OCI-LY3 (cell line): ENCODE measurements around the gene TACC2.
"Not testable (repeated sequence)": the region's sequence is repeated elsewhere in the genome, so short reads cannot be mapped to it uniquely, and the experiment has no call there.

Experiments
- H2AFZ ChIP-seq: fragments of 200-600, 300-600 bp; shearing (Covaris generic); 2 replicates; pipeline ENCODE4 v1.6.0; 2014; ENCODE audit warnings: antibody characterized with exemption, low read depth, low read length
- H3K27ac ChIP-seq: fragments of 200-600, 300-600 bp; sonication (generic); 2 replicates; pipeline ENCODE4 v1.5.1; 2014; ENCODE audit warnings: mild to moderate bottlenecking, low read length, moderate library complexity, mixed read lengths
- H3K27me3 ChIP-seq: fragments of 200-600, 300-600 bp; sonication (generic); 2 replicates; pipeline ENCODE4 v1.6.1; 2014; ENCODE audit warnings: low read depth, low read length, mixed read lengths
- H3K36me3 ChIP-seq: fragments of 200-600, 300-600 bp; sonication (generic); replicated peaks from 2 replicates; pipeline ENCODE3; 2014; ENCODE audit warnings: low read depth, low read length, mixed read lengths
- H3K4me1 ChIP-seq: fragments of 300-600, 200-600 bp; sonication (generic); 2 replicates; pipeline ENCODE4 v1.6.1; 2014; ENCODE audit warnings: low read length, mixed read lengths
- H3K4me2 ChIP-seq: fragments of 200-600, 300-600 bp; sonication (generic); 2 replicates; pipeline ENCODE4 v1.6.1; 2014; ENCODE audit warnings: low read length, mixed read lengths
- H3K4me3 ChIP-seq: fragments of 300-600, 200-600 bp; sonication (generic); 2 replicates; pipeline ENCODE4 v1.5.1; 2014; ENCODE audit warnings: antibody characterized with exemption, mild to moderate bottlenecking, low read length, moderate library complexity
- H3K79me2 ChIP-seq: fragments of 300-600, 200-600 bp; shearing (Covaris generic); 2 replicates; pipeline ENCODE4 v1.6.1; 2014; ENCODE audit warnings: mild to moderate bottlenecking, low read length, mixed read lengths
- H3K9ac ChIP-seq: fragments of 300-600, 200-600 bp; shearing (Covaris generic); 2 replicates; pipeline ENCODE4 v1.6.0; 2014; ENCODE audit warnings: mild to moderate bottlenecking, low read length, moderate library complexity
- H3K9me3 ChIP-seq: fragments of 200-600, 300-600 bp; shearing (Covaris generic); 2 replicates; pipeline ENCODE4 v1.6.1; 2014; ENCODE audit warnings: low read length, mixed read lengths; ENCODE audit not compliant: insufficient read depth
- H4K20me1 ChIP-seq: fragments of 200-600, 300-600 bp; sonication (generic); 2 replicates; pipeline ENCODE4 v1.6.1; 2016; ENCODE audit warnings: low read length, mixed read lengths; ENCODE audit not compliant: insufficient read depth
- CTCF ChIP-seq: fragments of 200-600, 300-600 bp; sonication (generic); IDR thresholded peaks from 2 replicates; pipeline ENCODE4 v1.5.1; 2014; ENCODE audit warnings: antibody characterized with exemption, low read length, low read depth
- EZH2phosphoT487 ChIP-seq: fragments of 200-600 bp; shearing (Covaris generic); IDR thresholded peaks from 2 replicates; pipeline ENCODE4 v1.6.1; 2018; ENCODE audit warnings: antibody characterized with exemption, mixed run types, low read depth

TACC2 gene

DNA sequence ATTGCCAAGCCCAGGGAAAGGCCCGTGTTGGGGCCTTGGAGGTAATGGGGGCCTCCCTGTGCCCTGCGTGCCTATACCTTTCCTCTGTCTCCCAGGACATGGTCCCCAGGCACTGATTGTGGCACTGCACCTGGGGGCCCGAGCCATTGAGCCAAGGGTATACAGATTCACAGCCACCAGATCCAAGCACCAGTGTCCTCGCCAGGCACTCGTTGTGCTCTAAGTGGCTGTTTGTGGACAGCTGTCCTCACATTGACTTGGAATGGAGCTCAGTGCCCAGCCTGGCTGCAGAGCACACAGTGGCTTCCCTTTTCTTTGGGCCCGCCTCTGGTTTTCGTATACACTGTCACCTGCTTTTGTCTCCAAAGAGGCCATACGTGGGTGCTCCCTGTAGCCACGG is 210.1 kb downstream of the TACC2 start:
- no peaks in the 10 kb centered on the region for H3K4me1 ChIP-seq
- no peak for TF ChIP-seq CTCF
- TF ChIP-seq EZH2phosphoT487, result no peak
- H3K36me3 ChIP-seq, result no peaks in the 10 kb centered on the region
- no peaks in the 10 kb centered on the region for H4K20me1 ChIP-seq
- H2AFZ ChIP-seq, result no peak overlapping the region
- H3K4me2 ChIP-seq, result no peak overlapping the region
- H3K9ac ChIP-seq, result no peak overlapping the region
- no peak overlapping the region for H3K27ac ChIP-seq
- no peaks in the 10 kb centered on the region for H3K9me3 ChIP-seq
- H3K79me2 ChIP-seq, result no peaks in the 10 kb centered on the region
- H3K4me3 ChIP-seq, result no peak overlapping the region
- H3K27me3 ChIP-seq, result no peaks in the 10 kb centered on the region

DNA sequence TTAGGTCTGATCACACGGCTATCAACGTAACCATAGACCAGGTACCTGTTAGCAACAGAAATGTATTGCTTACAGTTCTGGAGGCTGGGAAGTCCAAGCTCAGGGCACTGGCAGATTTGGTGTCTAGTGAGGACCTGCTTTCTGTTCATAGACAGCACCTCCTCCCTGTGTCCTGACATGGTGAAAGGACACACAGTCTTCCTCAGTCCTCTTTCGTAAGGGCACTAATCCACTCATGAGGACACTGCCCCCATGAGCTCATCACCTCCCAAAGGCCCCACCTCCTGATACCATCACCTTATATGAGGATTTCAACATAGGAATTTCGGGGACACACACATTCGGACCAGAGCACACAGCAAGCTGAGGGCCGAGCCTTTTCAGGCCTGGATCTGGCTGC is 210.7 kb downstream of the TACC2 start:
- Histone ChIP-seq H3K9ac (no peak overlapping the region), H3K79me2 (no peaks in the 10 kb centered on the region), H3K4me2 (no peak overlapping the region), H4K20me1 (no peaks in the 10 kb centered on the region), H3K9me3 (no peaks in the 10 kb centered on the region), H3K4me1 (no peaks in the 10 kb centered on the region), H3K27me3 (no peaks in the 10 kb centered on the region), H3K27ac (no peak overlapping the region), H3K4me3 (no peak overlapping the region), H3K36me3 (no peaks in the 10 kb centered on the region), H2AFZ (no peak overlapping the region)
- TF ChIP-seq CTCF (no peak), EZH2phosphoT487 (no peak)

- H4K20me1 ChIP-seq, result no peaks in the 10 kb centered on the region
- H3K4me2 ChIP-seq, result no peak overlapping the region
- no peaks in the 10 kb centered on the region for H3K4me1 ChIP-seq
- no peak overlapping the region for H2AFZ ChIP-seq
- H3K9ac ChIP-seq, result no peak overlapping the region
- H3K4me3 ChIP-seq, result no peak overlapping the region
- H3K79me2 ChIP-seq, result no peaks in the 10 kb centered on the region
- no peaks in the 10 kb centered on the region for H3K27me3 ChIP-seq
- no peak overlapping the region for H3K27ac ChIP-seq
- H3K9me3 ChIP-seq, result no peaks in the 10 kb centered on the region
- TF ChIP-seq CTCF, result no peak
- no peak for TF ChIP-seq EZH2phosphoT487
- no peaks in the 10 kb centered on the region for H3K36me3 ChIP-seq
These were observed 212.4 kb downstream of the TACC2 start for GRCh38 chr10:122201401-122201800.

GRCh38 chr10:122203180-122203579 is 214.2 kb downstream of the TACC2 start:
- H3K4me3 ChIP-seq, H2AFZ ChIP-seq, H3K4me2 ChIP-seq, H3K27ac ChIP-seq, H3K9ac ChIP-seq, H3K36me3 ChIP-seq, H4K20me1 ChIP-seq, H3K9me3 ChIP-seq, H3K27me3 ChIP-seq, H3K79me2 ChIP-seq, H3K4me1 ChIP-seq: not testable (repeated sequence)
